NCI-H1048 (cell line): ENCODE measurements around the gene CALHM1.
"Not testable (repeated sequence)": the region's sequence is repeated elsewhere in the genome, so short reads cannot be mapped to it uniquely, and the experiment has no call there.

Experiments
- DNase-seq: peaks from one replicate; lab custom pipeline; 2025; lab: John Stamatoyannopoulos, UW

The CALHM1 gene

DNA sequence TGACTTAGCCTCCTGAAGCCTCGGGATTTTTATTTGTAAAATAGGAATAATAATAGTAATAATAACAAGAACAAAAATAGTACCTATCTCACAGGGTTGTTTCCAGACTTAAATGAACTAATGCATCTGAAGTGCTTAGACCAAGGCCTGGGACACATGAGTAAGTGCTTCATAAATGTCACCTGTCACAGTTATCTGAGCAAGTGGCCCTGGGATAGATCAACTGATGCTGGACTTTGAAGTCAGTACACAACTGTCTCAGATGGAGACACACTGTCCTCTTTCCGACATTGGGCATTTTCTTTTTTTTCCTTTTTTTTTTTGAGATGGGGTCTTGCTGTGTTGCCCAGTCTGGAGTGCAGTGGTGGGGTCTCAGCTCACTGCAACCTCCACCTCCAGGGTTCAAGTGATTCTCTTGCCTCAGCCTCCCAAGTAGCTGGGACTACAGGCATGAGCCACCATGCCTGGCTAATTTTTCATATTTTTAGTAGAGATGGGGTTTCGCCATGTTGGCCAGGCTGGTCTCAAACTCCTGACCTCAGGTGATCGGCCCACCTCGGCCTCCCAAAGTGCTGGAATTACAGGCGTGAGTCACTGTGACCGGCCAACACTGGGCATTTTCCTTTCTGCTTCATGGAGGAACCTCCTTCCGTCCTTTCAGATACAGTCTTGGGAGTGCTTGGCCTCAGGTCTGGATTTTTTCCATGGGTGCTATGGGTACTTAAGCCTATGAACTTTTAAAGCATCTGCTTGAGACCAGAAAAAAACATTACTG is 28.1 kb upstream of the CALHM1 start:
- not testable (repeated sequence) for DNase-seq

DNA sequence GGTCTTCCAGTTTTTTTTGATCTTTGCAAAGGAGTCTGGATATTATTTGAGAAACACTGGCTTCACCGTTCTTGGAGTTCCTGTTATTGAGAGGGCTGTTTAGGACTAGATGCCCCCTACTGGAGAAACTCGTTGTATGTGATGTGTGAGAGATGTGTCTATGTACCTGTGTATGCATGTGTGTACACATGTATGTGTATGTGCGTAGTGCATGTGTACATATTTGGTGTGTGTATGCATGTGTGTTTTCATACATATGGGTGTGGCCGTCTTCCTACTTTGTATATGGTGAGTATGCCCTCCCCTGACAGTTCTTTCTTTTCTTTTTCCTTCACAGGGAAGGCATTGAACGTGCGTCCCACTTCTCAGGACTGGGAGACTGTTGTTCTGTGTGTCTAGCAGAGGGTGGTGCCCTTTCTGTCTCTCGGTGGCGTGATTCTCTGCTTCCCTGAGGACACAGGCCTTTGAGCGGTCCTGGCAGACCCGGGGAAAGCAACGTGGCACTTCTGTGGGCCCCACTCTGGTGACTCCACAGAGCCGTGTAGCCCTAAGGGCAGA is 23.4 kb upstream of the CALHM1 start:
- DNase-seq = no peak

DNA sequence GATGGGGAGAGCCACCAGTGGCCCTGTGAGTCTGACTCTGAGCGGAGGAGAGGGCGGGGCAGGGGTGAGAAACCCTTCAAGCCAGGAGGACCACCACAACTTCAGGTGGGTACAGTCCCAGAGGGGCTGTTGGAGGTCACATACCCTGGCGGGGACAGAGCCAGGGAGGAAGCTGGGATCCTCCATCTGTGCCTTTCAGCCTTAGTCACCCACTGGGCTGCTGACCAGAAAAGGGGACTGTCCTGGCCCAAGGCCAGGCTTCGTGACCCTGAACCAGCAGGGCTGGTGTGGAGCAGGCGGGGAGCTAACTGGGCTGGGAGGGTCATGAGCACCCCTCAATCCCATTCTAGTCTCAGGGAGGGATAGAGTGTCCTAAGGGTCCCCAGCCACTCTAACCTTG is 21.8 kb upstream of the CALHM1 start:
- DNase-seq = no peak

DNA sequence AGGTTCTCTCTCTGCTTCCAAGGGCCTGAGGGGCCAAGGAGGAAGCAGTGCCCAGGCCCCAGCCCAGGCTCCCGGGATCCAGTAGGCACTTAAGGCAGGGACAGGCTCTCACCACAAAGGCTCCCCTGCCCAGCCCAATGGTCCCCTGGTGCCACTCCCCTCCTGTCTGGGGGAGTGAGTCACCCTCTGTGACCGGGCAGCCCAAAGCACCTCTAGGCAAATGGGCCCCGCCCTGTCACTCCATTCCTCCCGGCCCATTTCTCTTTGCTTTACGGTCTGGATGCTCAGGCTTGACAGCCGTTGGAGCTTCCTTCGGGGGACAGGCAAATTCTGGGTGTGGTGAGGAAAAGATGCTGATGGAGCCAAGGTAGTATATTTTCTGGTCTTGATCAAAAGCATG is 20.4 kb upstream of the CALHM1 start, which contains the start of gene CALHM3:
Gene CALHM3, minus strand, starts transcription at position 106 of the 400 bp plus-strand sequence. CDS start 208 bp downstream, outside the sequence.
- DNase-seq = no peak

GRCh38 chr10:103478671-103479070 is 20.0 kb upstream of the CALHM1 start:
- no peak for DNase-seq

GRCh38 chr10:103476046-103476768 is 17.5 kb upstream of the CALHM1 start:
- no peak for DNase-seq

DNA sequence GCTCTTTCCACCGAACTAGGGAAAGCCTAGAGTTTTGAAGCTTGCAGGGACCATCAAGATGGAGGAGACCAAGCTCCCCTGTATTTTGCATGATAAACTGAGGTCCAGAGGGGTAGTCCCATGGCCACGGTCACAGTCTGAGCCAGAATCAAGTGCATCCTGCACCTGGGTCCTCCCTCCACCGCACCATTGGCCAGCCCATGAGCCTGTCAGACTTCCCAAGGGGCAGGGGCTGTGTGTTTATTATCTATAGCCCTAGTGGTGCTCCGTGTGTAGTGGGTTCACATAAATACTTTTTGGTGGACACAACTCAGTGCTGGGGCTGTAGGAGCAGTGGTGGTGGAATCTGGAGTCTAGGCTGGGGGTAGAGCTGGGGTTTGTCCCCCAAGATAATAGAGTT is 16.7 kb upstream of the CALHM1 start:
- DNase-seq = no peak

- no peak for DNase-seq
These were observed 15.4 kb upstream of the CALHM1 start for GRCh38 chr10:103474077-103474476.

DNA sequence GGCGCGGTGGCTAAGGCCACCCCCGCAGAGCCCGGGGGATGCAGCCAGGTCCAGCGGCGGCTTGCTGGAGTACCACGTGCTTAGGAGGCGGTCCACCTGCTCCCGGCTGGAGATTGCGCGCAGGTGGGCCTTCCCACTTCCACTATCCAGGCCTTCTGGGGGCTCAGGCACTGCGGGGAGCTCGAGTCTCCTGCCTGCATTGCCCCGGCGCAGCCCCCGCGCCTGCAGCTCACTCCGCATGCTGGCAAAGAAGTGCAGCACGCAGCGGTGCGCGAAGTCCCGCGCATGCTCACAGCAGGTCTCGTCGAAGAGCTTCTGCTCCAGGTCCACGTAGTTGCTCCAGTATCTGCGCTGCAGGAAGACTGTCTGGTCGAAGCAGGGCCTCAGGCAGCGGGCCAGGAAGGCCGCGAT is 14.6 kb upstream of the CALHM1 start:
- no peak for DNase-seq

DNA sequence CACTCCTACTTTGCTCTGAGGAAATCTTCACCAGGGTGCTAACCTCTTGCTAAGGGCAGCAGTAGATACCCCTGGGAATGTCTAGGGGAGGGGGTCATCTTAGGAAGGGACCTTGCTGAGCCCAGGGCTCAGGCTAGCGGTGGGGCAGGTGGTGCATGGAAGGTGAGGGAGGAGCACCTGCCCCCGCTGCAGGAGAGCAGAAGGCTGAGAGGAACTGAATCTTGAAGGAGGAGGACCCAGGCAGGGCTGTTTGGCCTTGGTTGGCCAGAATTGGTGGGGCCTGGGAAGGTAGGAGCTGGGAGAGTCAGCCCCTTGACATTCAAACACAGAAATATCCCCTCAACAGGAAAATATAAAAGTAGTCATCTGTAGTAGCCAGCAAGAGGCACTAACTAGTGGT is 13.3 kb upstream of the CALHM1 start:
- DNase-seq = no peak

GRCh38 chr10:103470761-103471653 is 12.3 kb upstream of the CALHM1 start:
- DNase-seq = no peak

- no peak for DNase-seq
These were observed 10.5 kb upstream of the CALHM1 start for GRCh38 chr10:103469201-103469600.

DNA sequence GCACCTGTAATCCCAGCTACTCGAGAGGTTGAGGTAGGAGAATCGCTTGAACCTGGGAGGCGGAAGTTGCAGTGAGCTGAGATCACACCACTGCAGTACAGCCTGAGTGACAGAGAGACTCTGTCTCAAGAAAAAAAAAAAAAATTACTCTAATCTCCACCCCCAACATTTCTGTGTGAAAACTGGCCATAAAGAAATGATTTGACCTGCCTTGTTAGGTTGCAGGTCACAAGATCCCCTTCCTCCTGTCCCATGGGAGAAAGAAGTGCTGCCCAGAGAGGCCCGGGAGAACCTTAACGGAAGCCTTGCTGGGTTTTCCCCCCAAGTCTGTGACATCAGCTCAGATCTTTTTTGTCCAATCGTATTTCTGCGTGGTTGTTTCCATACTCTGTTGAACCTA is 8.7 kb upstream of the CALHM1 start:
- DNase-seq = no peak

DNA sequence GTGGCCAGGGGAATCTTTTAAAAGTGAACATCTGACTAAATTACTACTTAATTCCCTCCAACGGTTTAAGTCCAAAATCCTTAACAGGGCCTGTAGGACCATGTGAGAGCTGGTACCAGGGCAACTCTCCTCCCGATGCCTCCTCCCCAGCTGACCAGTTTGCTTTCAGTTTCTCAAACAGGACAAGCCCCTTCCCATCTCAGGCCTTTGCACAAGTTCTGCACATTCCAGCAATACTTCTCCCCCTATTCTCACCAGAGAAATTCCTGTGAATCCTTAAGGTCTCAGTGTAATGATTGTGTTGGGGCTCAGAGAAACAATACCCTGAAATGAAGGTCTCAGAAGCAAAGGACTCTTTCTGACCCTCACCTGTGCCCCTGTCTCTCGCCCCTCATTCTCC is 8.0 kb upstream of the CALHM1 start:
- DNase-seq = no peak

DNA sequence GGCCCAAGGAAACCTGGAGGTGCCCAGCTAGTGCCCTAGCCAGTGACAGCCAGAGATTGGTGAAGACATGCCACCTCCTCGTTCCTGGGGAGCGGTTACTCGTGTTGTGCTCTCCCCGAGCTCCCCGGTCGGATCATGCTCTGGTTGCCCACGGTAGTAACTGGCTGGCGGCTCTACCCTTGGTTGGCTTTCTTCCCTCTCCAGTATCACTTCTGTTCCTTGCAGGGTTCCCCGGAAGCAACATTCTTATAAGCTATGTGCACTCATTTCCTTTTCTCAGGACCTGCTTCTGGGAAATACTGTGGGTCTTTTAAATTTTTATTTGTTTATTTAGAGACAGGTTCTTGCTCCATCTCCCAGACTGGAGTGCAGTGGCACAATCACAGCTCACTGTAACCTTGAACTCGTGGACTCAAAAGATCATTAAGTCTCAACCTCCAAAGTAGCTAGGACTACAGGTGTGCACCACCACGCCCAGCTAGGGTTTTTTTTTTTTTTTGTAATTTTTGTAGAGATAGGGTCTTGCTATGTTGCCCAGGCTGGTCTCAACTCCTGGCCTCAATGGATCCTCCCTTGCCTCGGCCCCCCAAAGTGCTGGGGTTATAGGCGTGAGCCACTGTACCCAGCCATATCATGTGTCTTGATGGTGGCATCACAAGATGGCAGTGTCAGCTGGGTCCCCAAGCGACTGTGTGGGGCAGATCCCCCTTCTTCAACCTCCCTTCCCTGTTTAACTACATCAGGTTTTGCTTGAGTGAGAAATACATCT is 6.9 kb upstream of the CALHM1 start:
- DNase-seq = no peak

- DNase-seq = no peak
These were observed 4.8 kb upstream of the CALHM1 start for GRCh38 chr10:103463499-103463898.

DNA sequence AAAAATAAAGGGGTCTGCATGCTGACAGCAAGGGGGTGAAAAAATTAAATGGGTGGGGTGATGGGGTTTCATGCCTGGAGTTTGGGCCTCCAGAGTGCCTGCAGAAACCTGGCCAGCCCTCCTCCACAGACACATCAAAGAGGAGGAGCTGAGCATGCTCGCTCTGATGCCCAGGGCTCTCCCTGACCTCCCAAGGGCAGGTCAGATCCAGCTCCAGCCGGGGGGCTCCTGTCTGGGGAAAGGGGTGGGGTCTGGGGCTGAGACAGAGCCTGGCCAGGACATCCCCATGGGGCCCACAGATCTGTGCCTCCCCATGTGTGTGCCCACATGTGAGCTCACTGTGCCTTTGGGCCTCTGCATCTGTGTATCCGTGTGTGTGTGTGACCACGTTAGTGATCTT is 915 bp upstream of the CALHM1 start:
- no peak for DNase-seq

GRCh38 chr10:103457896-103458583 is 660 bp downstream of the CALHM1 start:
- no peak for DNase-seq

DNA sequence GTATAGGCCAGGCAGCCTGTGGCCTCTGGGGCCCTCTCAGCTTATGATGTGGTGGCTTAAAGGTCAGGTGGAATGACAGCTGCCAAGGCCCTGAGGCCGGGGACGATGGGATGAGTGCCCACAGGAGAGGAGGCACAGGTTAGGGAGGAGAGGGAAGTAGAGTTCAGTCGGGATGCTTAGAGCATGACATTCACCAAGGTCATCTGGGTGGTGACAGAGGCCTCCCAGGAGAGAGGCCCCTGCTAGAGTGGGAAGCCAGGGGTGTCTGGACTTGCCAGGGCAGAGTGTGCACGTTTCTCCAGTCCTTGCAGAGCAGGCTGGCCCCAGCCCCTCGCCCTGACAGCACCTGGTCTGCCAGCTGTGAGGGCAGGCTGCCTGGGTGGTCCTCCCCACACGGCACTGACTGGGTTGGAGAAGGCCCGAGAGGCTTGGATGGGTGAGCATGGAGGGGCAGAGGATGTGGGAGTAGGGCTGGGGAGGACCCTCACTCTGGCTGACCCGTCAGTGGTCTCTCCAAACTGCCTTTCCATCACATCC is 1.5 kb downstream of the CALHM1 start:
- DNase-seq = no peak

DNA sequence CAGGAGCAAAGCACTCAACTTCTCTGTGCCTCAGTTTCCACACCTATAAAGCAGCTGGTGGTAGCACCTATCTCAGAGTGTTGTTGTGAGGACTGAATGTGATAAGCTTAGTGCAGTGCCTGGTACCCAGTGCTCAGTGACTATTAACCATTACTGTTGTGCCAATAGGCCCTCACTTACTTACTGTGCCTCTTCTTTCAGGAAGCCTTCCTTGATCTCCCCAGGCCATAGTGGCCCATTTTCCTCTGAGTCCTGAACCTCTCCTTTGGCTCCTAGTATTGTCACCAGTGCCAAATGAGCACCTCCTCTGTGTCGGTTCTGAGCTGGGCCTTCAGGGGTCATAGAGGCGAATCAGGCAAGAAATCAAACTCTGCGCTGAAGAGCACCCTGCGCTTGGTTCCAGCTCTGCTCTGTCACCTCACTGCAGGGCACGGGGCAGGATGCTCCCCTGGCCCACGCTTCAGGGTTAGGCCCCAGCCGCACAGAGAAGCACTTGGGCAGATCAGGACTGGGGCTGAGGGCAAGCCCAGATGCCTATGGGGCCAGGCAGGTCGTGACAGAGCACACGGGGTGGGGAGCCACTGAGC is 2.5 kb downstream of the CALHM1 start:
- no peak for DNase-seq
